Type B pancreatic cell (in vitro differentiated cells): ENCODE data around the gene PAX7. TPM values are rescaled to one million over a fixed set of nuclear protein-coding genes. Genes with fewer than 3 reads are reported as not detected.

ENCODE experiments used
- DNase-seq: peaks from one replicate; pipeline ENCODE4 v3.0.0; 2021; ENCODE audit warnings: mixed read lengths; ENCODE audit not compliant: unreplicated experiment; ENCODE audit errors: extremely low spot score
- H3K27ac Mint-ChIP-seq: 2 replicates; pipeline ENCODE4 v1.8.0; 2021; ENCODE audit warnings: mild to moderate bottlenecking, mixed read lengths
- H3K27me3 Mint-ChIP-seq: 2 replicates; pipeline ENCODE4 v1.8.0; 2021; ENCODE audit warnings: mixed read lengths
- H3K36me3 Mint-ChIP-seq: 2 replicates; pipeline ENCODE4 v1.8.0; 2021; ENCODE audit warnings: mixed read lengths
- H3K4me1 Mint-ChIP-seq: one replicate; pipeline ENCODE4 v1.8.0; 2021; ENCODE audit warnings: mixed read lengths; ENCODE audit not compliant: unreplicated experiment
- H3K4me3 Mint-ChIP-seq: 2 replicates; pipeline ENCODE4 v1.8.0; 2021; ENCODE audit warnings: mild to moderate bottlenecking, mixed read lengths
- H3K9me3 Mint-ChIP-seq: 2 replicates; pipeline ENCODE4 v1.8.0; 2021; ENCODE audit warnings: mixed read lengths
- CTCF ChIP-seq: fragments of 200-600 bp; sonication (generic); conservative IDR thresholded peaks from 2 replicates; pipeline ENCODE4 v1.5.0; 2021; ENCODE audit warnings: antibody characterized with exemption, mild to moderate bottlenecking
- total RNA-seq: library from RNA; stranded (reverse); gene quantifications from 2 replicates; pipeline ENCODE4 v1.2.1, GENCODE V29; 2021; ENCODE audit warnings: low replicate concordance

Gene PAX7
- total RNA-seq, 1 donor from 2014 or later, result 2.9 TPM

- DNase-seq, result no peak
- Mint-ChIP-seq H3K4me3 (no peak overlapping the region), H3K36me3 (no peaks in the 10 kb centered on the region), H3K4me1 (peaks cover 12% of the 10 kb centered on the region), H3K27me3 (peaks cover 95% of the 10 kb centered on the region), H3K9me3 (no peaks in the 10 kb centered on the region), H3K27ac (no peak overlapping the region)
- TF ChIP-seq CTCF, result no peak
Measured at GRCh38 chr1:18649693-18650370, 19.2 kb downstream of the PAX7 start.

GRCh38 chr1:18651713-18652112 is 21.1 kb downstream of the PAX7 start:
- Mint-ChIP-seq H3K4me1 (peaks cover 4% of the 10 kb centered on the region), H3K36me3 (no peaks in the 10 kb centered on the region), H3K9me3 (no peaks in the 10 kb centered on the region), H3K27ac (no peak overlapping the region), H3K4me3 (no peak overlapping the region), H3K27me3 (peaks cover 96% of the 10 kb centered on the region)
- TF ChIP-seq CTCF, result no peak
- no peak for DNase-seq

- no peak for TF ChIP-seq CTCF
- H3K4me3 Mint-ChIP-seq, result no peak overlapping the region
- no peaks in the 10 kb centered on the region for H3K9me3 Mint-ChIP-seq
- no peaks in the 10 kb centered on the region for H3K36me3 Mint-ChIP-seq
- DNase-seq, result no peak
- no peak overlapping the region for H3K27ac Mint-ChIP-seq
- H3K27me3 Mint-ChIP-seq, result peaks cover 98% of the 10 kb centered on the region
- H3K4me1 Mint-ChIP-seq, result peaks cover 9% of the 10 kb centered on the region
Measured at GRCh38 chr1:18652791-18653190, 22.1 kb downstream of the PAX7 start.

- Mint-ChIP-seq H3K27me3 (peaks cover 97% of the 10 kb centered on the region), H3K27ac (no peak overlapping the region), H3K4me1 (peaks cover 10% of the 10 kb centered on the region), H3K9me3 (no peaks in the 10 kb centered on the region), H3K4me3 (no peak overlapping the region), H3K36me3 (no peaks in the 10 kb centered on the region)
- DNase-seq, result no peak
- no peak for TF ChIP-seq CTCF
Measured at GRCh38 chr1:18653367-18653766, 22.7 kb downstream of the PAX7 start.

GRCh38 chr1:18653916-18654315 is 23.3 kb downstream of the PAX7 start:
- no peak for TF ChIP-seq CTCF
- H3K4me1 Mint-ChIP-seq, result peaks cover 14% of the 10 kb centered on the region
- H3K27ac Mint-ChIP-seq, result no peak overlapping the region
- no peak overlapping the region for H3K4me3 Mint-ChIP-seq
- H3K9me3 Mint-ChIP-seq, result no peaks in the 10 kb centered on the region
- DNase-seq, result no peak
- H3K27me3 Mint-ChIP-seq, result peaks cover 97% of the 10 kb centered on the region
- H3K36me3 Mint-ChIP-seq, result peaks cover 4% of the 10 kb centered on the region

GRCh38 chr1:18654599-18654998 is 24.0 kb downstream of the PAX7 start:
- peaks cover 96% of the 10 kb centered on the region for H3K27me3 Mint-ChIP-seq
- TF ChIP-seq CTCF, result no peak
- H3K4me3 Mint-ChIP-seq, result no peak overlapping the region
- no peak for DNase-seq
- no peak overlapping the region for H3K27ac Mint-ChIP-seq
- peaks cover 4% of the 10 kb centered on the region for H3K36me3 Mint-ChIP-seq
- H3K9me3 Mint-ChIP-seq, result no peaks in the 10 kb centered on the region
- H3K4me1 Mint-ChIP-seq, result peaks cover 15% of the 10 kb centered on the region
